GM23338 (cell line): ENCODE measurements around the gene TRMT11. TPM values are rescaled to one million over a fixed set of nuclear protein-coding genes. Genes with fewer than 3 reads are reported as not detected.

Experiments
- ATAC-seq: fragments of 200-7000 bp; cut with Tn5 transposase; 3 replicates; pipeline ENCODE4 v1.9.1; 2020
- DNase-seq: peaks from one replicate; pipeline ENCODE4 v3.0.0-alpha.2; 2015; ENCODE audit warnings: low spot score
- H2AFZ ChIP-seq: fragments of 200-600 bp; sonication (generic); 2 replicates; pipeline ENCODE4 v1.8.0; 2016; ENCODE audit warnings: antibody characterized with exemption, mild to moderate bottlenecking, moderate library complexity
- H3F3A ChIP-seq: fragments of 200-600 bp; sonication (generic); replicated peaks from 2 replicates; pipeline ENCODE4 v1.8.0; 2017; ENCODE audit warnings: antibody characterized with exemption, mixed run types, low read depth
- H3K27ac ChIP-seq: fragments of 200-600 bp; sonication (generic); 2 replicates; pipeline ENCODE4 v1.6.1; 2016; ENCODE audit warnings: low read depth
- H3K27me3 ChIP-seq: fragments of 200-600 bp; sonication (generic); 2 replicates; pipeline ENCODE4 v1.8.0; 2016; ENCODE audit warnings: mild to moderate bottlenecking, mixed run types, moderate library complexity; ENCODE audit not compliant: insufficient read depth
- H3K36me3 ChIP-seq: fragments of 200-600 bp; sonication (generic); 2 replicates; pipeline ENCODE4 v1.8.0; 2016; ENCODE audit warnings: mild to moderate bottlenecking; ENCODE audit not compliant: insufficient read depth
- H3K4me1 ChIP-seq: fragments of 200-600 bp; sonication (generic); 2 replicates; pipeline ENCODE4 v1.8.0; 2016; ENCODE audit warnings: mild to moderate bottlenecking, moderate library complexity; ENCODE audit not compliant: insufficient read depth
- H3K4me2 ChIP-seq: fragments of 200-600 bp; sonication (generic); 2 replicates; pipeline ENCODE4 v1.7.1; 2017; ENCODE audit warnings: mixed run types
- H3K4me3 ChIP-seq: fragments of 200-600 bp; sonication (generic); 2 replicates; pipeline ENCODE4 v1.6.1; 2016; ENCODE audit warnings: mixed run types
- H3K79me2 ChIP-seq: fragments of 200-600 bp; sonication (generic); replicated peaks from 2 replicates; pipeline ENCODE4 v1.8.0; 2017; ENCODE audit warnings: mild to moderate bottlenecking; ENCODE audit not compliant: insufficient read depth
- H3K9me2 ChIP-seq: fragments of 200-600 bp; sonication (generic); 2 replicates; pipeline ENCODE4 v1.8.0; 2017; ENCODE audit not compliant: insufficient read depth
- H4K20me1 ChIP-seq: fragments of 200-600 bp; sonication (generic); replicated peaks from 2 replicates; pipeline ENCODE4 v1.8.0; 2017; ENCODE audit warnings: mild to moderate bottlenecking; ENCODE audit not compliant: insufficient read depth
- H3K27ac Mint-ChIP-seq: 2 replicates; pipeline ENCODE4 v1.8.0; 2020; ENCODE audit warnings: inconsistent platforms, mild to moderate bottlenecking, moderate library complexity, mixed read lengths
- H3K27me3 Mint-ChIP-seq: 3 replicates; pipeline ENCODE4 v1.8.0; 2022; ENCODE audit warnings: low read depth, mild to moderate bottlenecking, moderate library complexity, mixed read lengths, inconsistent platforms; ENCODE audit not compliant: insufficient read depth, poor library complexity
- H3K36me3 Mint-ChIP-seq: 3 replicates; pipeline ENCODE4 v1.8.0; 2021; ENCODE audit warnings: low read depth, mild to moderate bottlenecking, inconsistent platforms, moderate library complexity, mixed read lengths
- H3K4me1 Mint-ChIP-seq: 3 replicates; pipeline ENCODE4 v1.8.0; 2020; ENCODE audit warnings: mild to moderate bottlenecking, inconsistent platforms, mixed read lengths
- H3K4me3 Mint-ChIP-seq: 3 replicates; pipeline ENCODE4 v1.8.0; 2021; ENCODE audit warnings: moderate library complexity, mild to moderate bottlenecking, inconsistent platforms, mixed read lengths
- H3K9me3 Mint-ChIP-seq: 3 replicates; pipeline ENCODE4 v1.8.0; 2020; ENCODE audit warnings: moderate library complexity, mild to moderate bottlenecking, inconsistent platforms, mixed read lengths
- CREB1 ChIP-seq: fragments of 250-450 bp; sonication (Bioruptor Pico); IDR thresholded peaks from 2 replicates; pipeline ENCODE4 v1.5.0; 2020; ENCODE audit warnings: low read depth, mild to moderate bottlenecking, moderate library complexity
- CTCF ChIP-seq, 2 experiments: fragments of 200-600 bp in 1 of 2; sonication (generic) in 1 of 2; conservative IDR thresholded peaks; 2 replicates each; pipeline versions ENCODE4 v1.5.1 to v1.6.1; 2016 to 2017; ENCODE audit warnings: antibody characterized with exemption in 2 of 2, low read depth in 2 of 2, mild to moderate bottlenecking in 2 of 2, moderate library complexity in 1 of 2
- ETS1 ChIP-seq: IDR thresholded peaks from 2 replicates; pipeline ENCODE4 v1.6.1; 2016; ENCODE audit warnings: antibody characterized with exemption
- EZH2 ChIP-seq: fragments of 200-600 bp; sonication (generic); IDR thresholded peaks from one replicate; pipeline ENCODE4 v1.8.0; 2017; ENCODE audit warnings: antibody characterized with exemption, mild to moderate bottlenecking, low read depth; ENCODE audit not compliant: unreplicated experiment
- EZH2phosphoT487 ChIP-seq: fragments of 200-600 bp; sonication (generic); IDR thresholded peaks from one replicate; pipeline ENCODE4 v1.8.1; 2018; ENCODE audit warnings: antibody characterized with exemption; ENCODE audit not compliant: unreplicated experiment
- JUNB ChIP-seq: IDR thresholded peaks from one replicate; pipeline ENCODE4 v1.6.1; 2016; ENCODE audit warnings: antibody characterized with exemption; ENCODE audit not compliant: unreplicated experiment
- NANOG ChIP-seq: IDR thresholded peaks from 2 replicates; pipeline ENCODE4 v1.6.1; 2016; ENCODE audit warnings: antibody characterized with exemption, borderline replicate concordance
- POLR2AphosphoS5 ChIP-seq: IDR thresholded peaks from 2 replicates; pipeline ENCODE4 v1.6.1; 2016; ENCODE audit warnings: antibody characterized with exemption, low read depth
- REST ChIP-seq: IDR thresholded peaks from one replicate; pipeline ENCODE4 v1.6.1; 2018; ENCODE audit warnings: antibody characterized with exemption; ENCODE audit not compliant: unreplicated experiment
- STAT1 ChIP-seq: IDR thresholded peaks from one replicate; pipeline ENCODE4 v1.6.1; 2016; ENCODE audit warnings: antibody characterized with exemption; ENCODE audit not compliant: unreplicated experiment
- ZNF114 ChIP-seq: fragments of 250-450 bp; sonication (Bioruptor Pico); IDR thresholded peaks from 2 replicates; pipeline ENCODE4 v1.5.0; 2020; ENCODE audit warnings: mild to moderate bottlenecking, moderate library complexity
- ZNF331 ChIP-seq: fragments of 250-450 bp; sonication (Bioruptor Pico); IDR thresholded peaks from 2 replicates; pipeline ENCODE4 v1.5.0; 2020; ENCODE audit warnings: low read depth, mild to moderate bottlenecking, moderate library complexity
- ZNF462 ChIP-seq: fragments of 250-450 bp; sonication (Bioruptor Pico); IDR thresholded peaks from 2 replicates; pipeline ENCODE4 v1.5.0; 2020; ENCODE audit warnings: mild to moderate bottlenecking, moderate library complexity
- polyA plus RNA-seq: library from polyadenylated mRNA; unstranded; fragments of >200 nt; fragmentation: Nextera tagmentation; extraction: Ambion mirVana; gene quantifications from 2 replicates; pipeline ENCODE4 v1.2.1, GENCODE V29; 2016
- total RNA-seq: library from RNA; depleted of rRNA; stranded (reverse); fragments of >200 nt; shearing (Covaris generic); gene quantifications from 2 replicates; pipeline ENCODE4 v1.2.3, GENCODE V29; 2014

Gene TRMT11
- total and polyA plus RNA-seq, 2 experiments from 2014 or later, result 49.5 to 50.9 TPM

GRCh38 chr6:125963817-125964216, 22.5 kb upstream of the TRMT11 start:
- Histone ChIP-seq H3F3A (no peaks in the 10 kb centered on the region), H4K20me1 (no peaks in the 10 kb centered on the region), H3K27ac (no peak overlapping the region), H3K4me2 (no peak overlapping the region), H3K4me1 (no peaks in the 10 kb centered on the region), H3K79me2 (no peaks in the 10 kb centered on the region), H3K27me3 (no peaks in the 10 kb centered on the region), H3K4me3 (no peak overlapping the region), H2AFZ (no peak overlapping the region), H3K9me2 (no peaks in the 10 kb centered on the region), H3K36me3 (no peaks in the 10 kb centered on the region)
- ATAC-seq (no peak), DNase-seq (no peak)
- Mint-ChIP-seq H3K36me3 (peaks cover 3% of the 10 kb centered on the region; the same call in 1 of the 3 replicates), H3K4me3 (no peak overlapping the region), H3K9me3 (no peaks in the 10 kb centered on the region), H3K4me1 (no peaks in the 10 kb centered on the region), H3K27ac (no peak overlapping the region), H3K27me3 (no peaks in the 10 kb centered on the region)
- no peak for TF ChIP-seq EZH2phosphoT487
- TF ChIP-seq JUNB, result no peak
- TF ChIP-seq ZNF331, result no peak
- TF ChIP-seq STAT1, result no peak
- TF ChIP-seq ETS1, result no peak
- TF ChIP-seq CTCF (conservative IDR thresholded peaks at IDR 0.05; ENCODE audit: low read depth in 2 of 2), result no peak
- no peak for TF ChIP-seq ZNF114
- no peak for TF ChIP-seq CREB1 (CRISPR knock-in tag)
- TF ChIP-seq ZNF462 (CRISPR knock-in tag), result no peak
- no peak for TF ChIP-seq POLR2AphosphoS5
- TF ChIP-seq NANOG, result no peak
- no peak for TF ChIP-seq EZH2
- no peak for TF ChIP-seq REST
